ENCODE data around the gene SAMHD1. TPM values are rescaled to one million over a fixed set of nuclear protein-coding genes. Genes with fewer than 3 reads are reported as not detected.

Gene SAMHD1
- total and polyA plus RNA-seq, 2 donors (not counting 1 experiment from before 2014, with no cell fraction given) = 7.9 to 12.8 TPM

DNA sequence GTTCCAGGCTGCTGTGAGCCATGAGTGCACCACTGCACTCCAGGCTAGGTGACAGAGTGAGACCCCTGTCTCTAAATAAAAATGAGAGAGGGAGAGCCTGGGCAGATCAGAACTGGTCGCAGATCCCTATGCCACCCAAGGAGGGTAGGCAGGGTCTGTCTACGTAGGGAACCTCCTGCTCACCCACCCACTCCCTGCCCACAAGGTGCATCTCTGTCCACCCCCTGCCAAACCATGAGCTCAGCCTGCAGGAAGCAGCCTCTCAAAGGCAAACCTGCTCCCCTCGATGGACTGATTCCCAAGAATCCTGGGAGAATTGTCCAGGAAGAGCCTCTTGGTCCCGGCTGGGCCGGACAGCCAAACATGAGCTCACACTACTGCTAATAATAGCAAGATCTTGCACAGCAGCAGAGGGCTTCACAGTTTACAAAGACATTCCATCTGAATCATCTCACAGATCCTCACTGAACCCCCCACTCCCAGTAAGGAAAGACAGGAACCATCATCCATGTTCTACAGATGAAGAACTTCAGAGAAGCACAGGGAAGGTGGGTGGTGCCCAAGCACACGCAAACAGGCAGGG is 103.3 kb downstream of the SAMHD1 start:
- no peak overlapping the region for H3K9ac ChIP-seq (ENCODE audit: low read length)
- H3K27me3 Mint-ChIP-seq = no peaks in the 10 kb centered on the region
- peaks cover 0 to 12% (median 0%) of the 10 kb centered on the region in 3 donors for H3K9me3 ChIP-seq (ENCODE audit: control extremely low read depth in 1 of 3, control insufficient read depth in 2 of 3, insufficient read depth in 1 of 3, low read length in 2 of 3)
- POLR2A ChIA-PET = no interaction called here
- no peak overlapping the region for H2AFZ ChIP-seq (ENCODE audit: insufficient read depth, low read depth, low read length, poor library complexity, severe bottlenecking)
- no peaks in the 10 kb centered on the region for H3K36me3 ChIP-seq (replicated peaks in 1 of 2; ENCODE audit: control extremely low read depth in 1 of 2, control insufficient read depth in 1 of 2, extremely low read depth in 1 of 2, insufficient read depth in 2 of 2, low read length in 1 of 2)
- intact Hi-C loops (cut with micrococcal nuclease) = loop anchor here (5.0 kb wide), 1 partner anchor 76 kb away; the partner anchor contains the start of gene DSN1
- peak overlapping the region; percentile 44 for H3K4me3 Mint-ChIP-seq
- WGBS (ENCODE audit: insufficient coverage) = 87% methylated on average over 5 of the region's 6 CpGs
- CTCF ChIA-PET = interaction anchor here (0.7 to 4.5 kb wide), 6 partner anchors 10 to 74 kb away, joined by 3 to 47 read pairs (median 3); partner anchors contain the start of gene DSN1
- DNase-seq (no peak), ATAC-seq (ENCODE audit: low read depth) (no peak)
- peak overlapping the region; percentile 50 for H3K27ac Mint-ChIP-seq
- no peaks in the 10 kb centered on the region for H4K20me1 ChIP-seq (ENCODE audit: control insufficient read depth, insufficient read depth, low read length, poor library complexity, severe bottlenecking)
- H3K27ac ChIP-seq (ENCODE audit: low read length in 2 of 2) = peak overlapping the region in 1 of 2 donors; percentile 97
- no peaks in the 10 kb centered on the region for H3K9me3 Mint-ChIP-seq (ENCODE audit: insufficient read depth)
- H3K4me2 ChIP-seq (replicated peaks; ENCODE audit: low read depth, low read length, poor library complexity, severe bottlenecking) = peak overlapping the region; percentile 1
- H3K27me3 ChIP-seq (replicated peaks in 1 of 4; ENCODE audit: control extremely low read depth in 1 of 4, control insufficient read depth in 3 of 4, insufficient read depth in 4 of 4, low read length in 3 of 4) = no peaks in the 10 kb centered on the region
- peaks cover 74 to 89% of the 10 kb centered on the region in 2 donors for H3K4me1 ChIP-seq (ENCODE audit: control insufficient read depth in 2 of 2, insufficient read depth in 2 of 2, low read length in 2 of 2)
- H3K4me3 ChIP-seq (ENCODE audit: control extremely low read depth in 1 of 5, extremely low read depth in 1 of 5, insufficient read depth in 1 of 5, low read depth in 2 of 5, low read length in 4 of 5) = no peak overlapping the region
- TF ChIP-seq EZH2 (IDR thresholded peaks at IDR 0.05; ENCODE audit: borderline replicate concordance, insufficient read depth, low read depth, low read length, poor library complexity, severe bottlenecking) (no peak), CTCF (IDR thresholded peaks at IDR 0.05) (no peak)
- H3K79me2 ChIP-seq (ENCODE audit: control insufficient read depth, insufficient read depth, low read length) = peaks cover 74% of the 10 kb centered on the region
- peaks cover 78% of the 10 kb centered on the region for H3K4me1 Mint-ChIP-seq

DNA sequence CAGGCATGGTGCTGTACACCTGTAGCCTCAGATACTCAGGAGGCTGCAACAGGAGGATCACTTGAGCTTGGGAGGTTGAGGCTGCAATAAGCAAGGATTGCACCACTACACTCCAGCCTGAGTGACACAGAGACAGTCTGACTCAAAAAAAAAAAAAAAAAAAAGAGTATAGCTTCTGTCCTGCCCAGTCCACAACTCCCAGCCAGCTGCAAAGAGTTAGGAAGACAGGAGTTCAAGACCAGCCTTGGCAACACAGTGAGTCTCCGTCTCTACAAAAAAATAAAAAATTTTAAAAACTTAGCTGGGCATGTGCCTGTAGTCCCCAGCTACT is 103.8 kb downstream of the SAMHD1 start:
- Mint-ChIP-seq H3K27ac (peak overlapping the region; percentile 96), H3K27me3 (no peaks in the 10 kb centered on the region), H3K4me3 (no peak overlapping the region), H3K9me3 (ENCODE audit: insufficient read depth) (no peaks in the 10 kb centered on the region), H3K4me1 (peaks cover 79% of the 10 kb centered on the region)
- 86% methylated on average over 1 of the region's 1 CpG for WGBS (ENCODE audit: insufficient coverage)
- Histone ChIP-seq H2AFZ (ENCODE audit: insufficient read depth, low read depth, low read length, poor library complexity, severe bottlenecking) (no peak overlapping the region), H3K79me2 (ENCODE audit: control insufficient read depth, insufficient read depth, low read length) (peaks cover 69% of the 10 kb centered on the region), H3K27ac (ENCODE audit: low read length in 2 of 2) (peak overlapping the region; percentile 97 to 98), H4K20me1 (ENCODE audit: control insufficient read depth, insufficient read depth, low read length, poor library complexity, severe bottlenecking) (no peaks in the 10 kb centered on the region), H3K4me1 (ENCODE audit: control insufficient read depth in 2 of 2, insufficient read depth in 2 of 2, low read length in 2 of 2) (peaks cover 79 to 94% of the 10 kb centered on the region in 2 donors), H3K9ac (ENCODE audit: low read length) (no peak overlapping the region), H3K9me3 (ENCODE audit: control extremely low read depth in 1 of 3, control insufficient read depth in 2 of 3, insufficient read depth in 1 of 3, low read length in 2 of 3) (peaks cover 0 to 12% (median 0%) of the 10 kb centered on the region in 3 donors), H3K4me3 (ENCODE audit: control extremely low read depth in 1 of 5, extremely low read depth in 1 of 5, insufficient read depth in 1 of 5, low read depth in 2 of 5, low read length in 4 of 5) (no peak overlapping the region), H3K4me2 (replicated peaks; ENCODE audit: low read depth, low read length, poor library complexity, severe bottlenecking) (no peak overlapping the region), H3K27me3 (replicated peaks in 1 of 4; ENCODE audit: control extremely low read depth in 1 of 4, control insufficient read depth in 3 of 4, insufficient read depth in 4 of 4, low read length in 3 of 4) (no peaks in the 10 kb centered on the region), H3K36me3 (replicated peaks in 1 of 2; ENCODE audit: control extremely low read depth in 1 of 2, control insufficient read depth in 1 of 2, extremely low read depth in 1 of 2, insufficient read depth in 2 of 2, low read length in 1 of 2) (no peaks in the 10 kb centered on the region)
- POLR2A ChIA-PET = interaction anchor here (2.5 kb wide), 1 partner anchor 16 kb away, joined by 10 read pairs; a partner anchor contains a TSS
- intact Hi-C loops (cut with micrococcal nuclease) = loop anchor here (5.0 kb wide), 1 partner anchor 75 kb away; the partner anchor contains the start of gene DSN1
- CTCF ChIA-PET = interaction anchor here (0.7 to 4.5 kb wide), 6 partner anchors 11 to 645 kb away, joined by 3 to 47 read pairs (median 3); a partner anchor contains a TSS
- TF ChIP-seq CTCF (IDR thresholded peaks at IDR 0.05) (no peak), EZH2 (IDR thresholded peaks at IDR 0.05; ENCODE audit: borderline replicate concordance, insufficient read depth, low read depth, low read length, poor library complexity, severe bottlenecking) (no peak)
- DNase-seq = no peak
- no peak for ATAC-seq (ENCODE audit: low read depth)
